Left lung (tissue), 10 donors: Measurements from ENCODE around the gene SDHAF2. TPM values are rescaled to one million over a fixed set of nuclear protein-coding genes. Genes with fewer than 3 reads are reported as not detected.

Experiments
- ATAC-seq: fragments of 200-7000 bp; cut with Tn5 transposase; one replicate; pipeline ENCODE4 v1.9.1; 2020; ENCODE audit warnings: moderate library complexity
- DNase-seq, 4 donors: peaks; one replicate each; pipeline ENCODE4 v3.0.0-alpha.2; 2013 to 2020
- H3K27ac ChIP-seq, 2 donors: fragments of 200-600 bp; sonication (generic) in 1 of 2; one replicate each; pipeline versions ENCODE4 v1.5.0 to v1.8.0; 2020 to 2021
- H3K27me3 ChIP-seq, 2 donors: fragments of 200-600 bp; sonication (generic) in 1 of 2; one replicate each; pipeline versions ENCODE4 v1.5.0 to v1.8.0; 2020 to 2021
- H3K36me3 ChIP-seq, 2 donors: fragments of 200-600 bp; sonication (generic) in 1 of 2; one replicate each; pipeline versions ENCODE4 v1.5.0 to v1.8.0; 2020 to 2021
- H3K4me1 ChIP-seq, 2 donors: fragments of 200-600 bp; one replicate each; pipeline ENCODE4 v1.8.0; 2021
- H3K4me3 ChIP-seq, 2 donors: fragments of 200-600 bp; sonication (generic) in 1 of 2; one replicate each; pipeline versions ENCODE4 v1.5.0 to v1.8.0; 2020 to 2021; ENCODE audit warnings: mild to moderate bottlenecking in 1 of 2
- H3K9me3 ChIP-seq, 2 donors: fragments of 200-600 bp; sonication (generic) in 1 of 2; one replicate each; pipeline versions ENCODE4 v1.5.0 to v1.8.0; 2020 to 2021
- CTCF ChIP-seq, 2 donors: fragments of 200-600 bp; sonication (generic) in 1 of 2; IDR thresholded peaks; one replicate each; pipeline versions ENCODE4 v1.5.0 to v1.8.0; 2021; ENCODE audit warnings: antibody characterized with exemption in 2 of 2
- intact Hi-C, 2 donors: fragments of 100-400 bp; cut with DNase I; formaldehyde crosslinking; loops; one replicate each; pipeline versions ENCODE4 v1.11.2 to v1.14.2; 2022
- polyA plus RNA-seq, 6 donors: library from polyadenylated mRNA; unstranded; fragments of 120-200 nt; gene quantifications; one replicate each; pipeline ENCODE4 v1.2.1, GENCODE V29; 2013; ENCODE audit not compliant: insufficient read length in 6 of 6
- total RNA-seq, 2 donors: library from RNA; stranded (reverse); fragmentation: NEBNext Ultra II Directional; extraction: Animal tissue kit (Norgen Biotek cat#: 25700); gene quantifications; one replicate each; pipeline ENCODE4 v1.2.1, GENCODE V29; 2021
- donor health status: DM: no; HTN: yes; CAD: no.
- donor health status: DM: no; HTN: no; CAD: no.

The SDHAF2 gene
- total and polyA plus RNA-seq, 8 donors = 32.1 to 48.9 (median 41.3) TPM

- Histone ChIP-seq H3K36me3 (peaks cover 0 to 99% of the 10 kb centered on the region in 2 donors), H3K4me3 (no peak overlapping the region), H3K4me1 (peaks cover 2 to 8% of the 10 kb centered on the region in 2 donors), H3K27me3 (no peaks in the 10 kb centered on the region), H3K27ac (no peak overlapping the region), H3K9me3 (no peaks in the 10 kb centered on the region)
- peak; percentile 76 to 84 for TF ChIP-seq CTCF (IDR thresholded peaks at IDR 0.05)
- intact Hi-C loops = loop anchor here in 1 of 2 donors (10.0 kb wide), 1 partner anchor 69 kb away; no protein-coding TSS in a partner anchor
- DNase-seq (peak; percentile 75 to 92 (median 92)), ATAC-seq (peak; percentile 99)
Measured at GRCh38 chr11:61446211-61446651, 16.3 kb downstream of the SDHAF2 start.

- TF ChIP-seq CTCF (IDR thresholded peaks at IDR 0.05) = no peak
- Histone ChIP-seq H3K9me3 (no peaks in the 10 kb centered on the region), H3K27me3 (no peaks in the 10 kb centered on the region), H3K27ac (no peak overlapping the region), H3K36me3 (peaks cover 0 to 97% of the 10 kb centered on the region in 2 donors), H3K4me1 (peaks cover 2 to 8% of the 10 kb centered on the region in 2 donors), H3K4me3 (no peak overlapping the region)
- DNase-seq (no peak), ATAC-seq (no peak)
- intact Hi-C loops = loop anchor here in 1 of 2 donors (10.0 kb wide), 1 partner anchor 67 kb away; no protein-coding TSS in a partner anchor
Measured at GRCh38 chr11:61447601-61448551, 18.0 kb downstream of the SDHAF2 start.

- Histone ChIP-seq H3K27ac (no peak overlapping the region), H3K9me3 (no peaks in the 10 kb centered on the region), H3K4me1 (peaks cover 2 to 8% of the 10 kb centered on the region in 2 donors), H3K4me3 (no peak overlapping the region), H3K36me3 (peaks cover 0 to 97% of the 10 kb centered on the region in 2 donors), H3K27me3 (no peaks in the 10 kb centered on the region)
- no peak for TF ChIP-seq CTCF (IDR thresholded peaks at IDR 0.05)
- DNase-seq (no peak), ATAC-seq (no peak)
- intact Hi-C loops = loop anchor here in 1 of 2 donors (10.0 kb wide), 1 partner anchor 66 kb away; no protein-coding TSS in a partner anchor
Measured at GRCh38 chr11:61448552-61448927, 18.6 kb downstream of the SDHAF2 start.

- TF ChIP-seq CTCF (IDR thresholded peaks at IDR 0.05) = no peak
- no peaks in the 10 kb centered on the region for H3K4me1 ChIP-seq
- DNase-seq = no peak
- H3K27ac ChIP-seq = no peak overlapping the region
- peaks cover 0 to 74% of the 10 kb centered on the region in 2 donors for H3K36me3 ChIP-seq
- no peaks in the 10 kb centered on the region for H3K9me3 ChIP-seq
- H3K4me3 ChIP-seq = no peak overlapping the region
- intact Hi-C loops = no loop called here
- H3K27me3 ChIP-seq = no peaks in the 10 kb centered on the region
- no peak for ATAC-seq
Measured at GRCh38 chr11:61452825-61453224, 22.9 kb downstream of the SDHAF2 start.

- H3K36me3 ChIP-seq = peaks cover 0 to 65% of the 10 kb centered on the region in 2 donors
- TF ChIP-seq CTCF (IDR thresholded peaks at IDR 0.05) = no peak
- no peaks in the 10 kb centered on the region for H3K4me1 ChIP-seq
- DNase-seq = no peak
- H3K9me3 ChIP-seq = no peaks in the 10 kb centered on the region
- ATAC-seq = no peak
- H3K4me3 ChIP-seq = no peak overlapping the region
- intact Hi-C loops = no loop called here
- no peaks in the 10 kb centered on the region for H3K27me3 ChIP-seq
- H3K27ac ChIP-seq = no peak overlapping the region
Measured at GRCh38 chr11:61453695-61454094, 23.8 kb downstream of the SDHAF2 start.
